Fibroblast of the aortic adventitia (primary cell): ENCODE measurements around the gene CDH12. TPM values are rescaled to one million over a fixed set of nuclear protein-coding genes. Genes with fewer than 3 reads are reported as not detected.
A peak's percentile ranks its signal among the peaks of the same experiment; 100 is the strongest.

Source experiments
- DNase-seq: peaks from one replicate; pipeline ENCODE4 v3.0.0-alpha.2; 2010; ENCODE audit warnings: low read depth
- H3K4me3 ChIP-seq: 2 replicates; pipeline ENCODE4 v1.5.1; 2011; ENCODE audit warnings: low read depth, mild to moderate bottlenecking, control low read depth, low read length, moderate library complexity
- total RNA-seq: library from RNA; depleted of rRNA; stranded (reverse); fragments of >200 nt; gene quantifications from 2 replicates; pipeline ENCODE4 v1.2.3, GENCODE V29; 2012; ENCODE audit warnings: low replicate concordance
- TF ChIP-seq, protein P1 (sequence below): IDR thresholded peaks from 2 replicates; pipeline ENCODE4 v1.5.1; 2011; ENCODE audit warnings: mild to moderate bottlenecking, low read length, control low read depth, inconsistent platforms; ENCODE audit not compliant: insufficient read depth

The CDH12 gene
- total RNA-seq, 1 donor: 0.09 TPM

DNA sequence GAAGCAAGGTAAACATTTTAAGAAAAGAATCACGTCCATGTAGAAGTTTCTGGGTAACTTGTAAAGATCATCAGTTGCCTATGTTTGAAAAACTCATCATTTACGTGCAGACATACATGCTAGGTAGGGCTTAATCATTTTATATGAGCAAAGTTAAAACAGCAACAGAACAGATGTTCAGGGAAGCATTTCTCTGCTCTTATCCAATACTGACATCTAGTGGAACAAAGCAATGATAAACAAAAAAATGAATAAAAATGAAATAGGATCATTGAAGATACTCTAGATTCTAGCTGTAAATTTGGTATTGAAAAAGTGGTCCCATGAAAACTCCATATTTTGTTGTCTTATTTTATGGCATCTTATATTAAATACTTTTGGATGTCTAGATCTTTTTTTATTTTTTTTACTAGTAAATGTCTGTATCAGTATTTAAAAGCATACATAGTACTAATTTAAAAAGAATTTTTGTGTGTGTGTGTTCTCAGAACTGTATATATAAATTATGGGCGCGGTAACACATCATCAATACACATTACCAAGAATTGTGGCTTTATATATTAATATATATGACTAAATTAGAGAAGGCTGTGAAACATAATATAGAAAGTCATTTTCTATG lies 1050.2 kb downstream of the CDH12 start:
- H3K4me3 ChIP-seq: no peak overlapping the region
- DNase-seq: peak; percentile 40
- TF ChIP-seq, protein P1, sequence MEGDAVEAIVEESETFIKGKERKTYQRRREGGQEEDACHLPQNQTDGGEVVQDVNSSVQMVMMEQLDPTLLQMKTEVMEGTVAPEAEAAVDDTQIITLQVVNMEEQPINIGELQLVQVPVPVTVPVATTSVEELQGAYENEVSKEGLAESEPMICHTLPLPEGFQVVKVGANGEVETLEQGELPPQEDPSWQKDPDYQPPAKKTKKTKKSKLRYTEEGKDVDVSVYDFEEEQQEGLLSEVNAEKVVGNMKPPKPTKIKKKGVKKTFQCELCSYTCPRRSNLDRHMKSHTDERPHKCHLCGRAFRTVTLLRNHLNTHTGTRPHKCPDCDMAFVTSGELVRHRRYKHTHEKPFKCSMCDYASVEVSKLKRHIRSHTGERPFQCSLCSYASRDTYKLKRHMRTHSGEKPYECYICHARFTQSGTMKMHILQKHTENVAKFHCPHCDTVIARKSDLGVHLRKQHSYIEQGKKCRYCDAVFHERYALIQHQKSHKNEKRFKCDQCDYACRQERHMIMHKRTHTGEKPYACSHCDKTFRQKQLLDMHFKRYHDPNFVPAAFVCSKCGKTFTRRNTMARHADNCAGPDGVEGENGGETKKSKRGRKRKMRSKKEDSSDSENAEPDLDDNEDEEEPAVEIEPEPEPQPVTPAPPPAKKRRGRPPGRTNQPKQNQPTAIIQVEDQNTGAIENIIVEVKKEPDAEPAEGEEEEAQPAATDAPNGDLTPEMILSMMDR: peak; percentile 59

DNA sequence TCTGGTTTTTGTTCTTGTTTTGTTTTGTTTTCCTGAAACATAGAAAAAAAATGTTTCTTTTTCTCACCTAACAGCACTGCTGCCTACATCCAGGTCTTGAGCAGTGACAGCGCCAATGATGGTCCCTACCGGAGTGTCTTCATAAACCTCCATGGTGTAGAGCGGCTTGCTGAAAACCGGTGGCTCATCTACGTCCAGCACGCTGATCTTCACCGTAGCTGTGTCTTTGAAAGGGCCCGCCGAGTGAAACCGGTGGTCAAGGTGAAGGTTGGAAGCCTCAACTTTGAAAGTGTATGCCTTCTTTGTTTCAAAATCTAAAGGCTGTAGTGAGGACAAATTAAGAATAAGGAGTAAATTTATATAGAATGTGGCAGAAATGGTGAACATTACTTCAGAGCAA lies 1051.0 kb downstream of the CDH12 start:
- TF ChIP-seq, protein P1: no peak
- DNase-seq: no peak

DNA sequence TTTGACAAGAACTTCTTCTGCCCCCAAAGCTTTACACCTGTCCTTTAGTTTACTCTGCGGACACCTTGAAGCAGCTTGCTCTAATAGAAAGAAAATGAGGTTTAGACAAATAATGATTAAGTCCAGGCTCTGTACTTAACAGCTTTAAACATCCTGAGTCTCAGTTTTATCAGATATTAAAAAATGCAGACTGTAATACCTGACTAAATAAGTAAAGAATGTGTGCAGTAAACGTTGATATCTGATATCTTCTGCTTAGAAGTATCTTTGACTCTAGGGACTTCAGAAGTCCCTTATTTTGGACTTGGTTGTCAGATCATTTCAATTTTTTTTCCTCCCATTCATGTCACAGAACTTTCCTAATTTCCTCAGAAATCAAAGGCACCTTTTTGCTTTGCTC lies 1060.4 kb downstream of the CDH12 start:
- no peak for DNase-seq
- no peak overlapping the region for H3K4me3 ChIP-seq
- TF ChIP-seq, protein P1: no peak

More for the DNA sequence above, 1051.0 kb downstream of the CDH12 start:
- no peak overlapping the region for H3K4me3 ChIP-seq

DNA sequence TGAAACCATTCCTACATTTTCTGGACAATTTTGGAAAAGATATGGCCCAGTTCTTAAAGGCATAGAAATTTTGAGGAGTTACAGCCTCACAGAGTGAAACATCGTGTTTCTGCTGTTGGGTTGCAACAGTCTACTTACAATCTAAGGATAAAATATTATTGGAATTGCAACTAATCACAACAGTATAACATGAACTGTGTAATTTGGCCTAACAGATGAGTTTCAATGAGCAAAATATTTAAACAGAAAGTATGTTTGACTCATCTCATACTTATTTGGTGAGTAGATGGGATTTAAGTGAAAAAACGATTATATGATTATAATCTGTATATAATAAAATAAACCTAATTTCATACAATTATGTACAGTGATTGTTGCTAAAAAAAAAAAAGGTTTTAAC lies 1061.8 kb downstream of the CDH12 start:
- no peak for DNase-seq
- TF ChIP-seq, protein P1: no peak
- H3K4me3 ChIP-seq: no peak overlapping the region

DNA sequence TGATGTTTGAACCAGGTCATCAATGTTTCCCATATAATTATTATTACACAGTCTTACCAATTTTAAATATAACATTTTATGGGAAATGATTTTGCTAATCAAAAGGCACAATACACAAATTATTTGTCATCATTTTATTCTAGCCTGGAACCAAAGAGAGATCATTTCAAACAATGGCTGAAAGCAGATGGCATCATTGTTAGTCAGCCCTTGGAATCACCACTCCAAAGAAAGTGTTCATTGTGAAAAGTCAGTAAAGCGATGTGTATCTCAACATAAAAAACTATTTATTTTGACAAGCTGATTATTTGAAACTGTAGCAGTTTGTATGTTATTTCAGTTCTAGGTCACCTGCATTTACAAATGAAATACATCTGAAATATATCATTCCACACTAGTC lies 1068.7 kb downstream of the CDH12 start:
- TF ChIP-seq, protein P1: no peak
- no peak for DNase-seq
- no peak overlapping the region for H3K4me3 ChIP-seq

DNA sequence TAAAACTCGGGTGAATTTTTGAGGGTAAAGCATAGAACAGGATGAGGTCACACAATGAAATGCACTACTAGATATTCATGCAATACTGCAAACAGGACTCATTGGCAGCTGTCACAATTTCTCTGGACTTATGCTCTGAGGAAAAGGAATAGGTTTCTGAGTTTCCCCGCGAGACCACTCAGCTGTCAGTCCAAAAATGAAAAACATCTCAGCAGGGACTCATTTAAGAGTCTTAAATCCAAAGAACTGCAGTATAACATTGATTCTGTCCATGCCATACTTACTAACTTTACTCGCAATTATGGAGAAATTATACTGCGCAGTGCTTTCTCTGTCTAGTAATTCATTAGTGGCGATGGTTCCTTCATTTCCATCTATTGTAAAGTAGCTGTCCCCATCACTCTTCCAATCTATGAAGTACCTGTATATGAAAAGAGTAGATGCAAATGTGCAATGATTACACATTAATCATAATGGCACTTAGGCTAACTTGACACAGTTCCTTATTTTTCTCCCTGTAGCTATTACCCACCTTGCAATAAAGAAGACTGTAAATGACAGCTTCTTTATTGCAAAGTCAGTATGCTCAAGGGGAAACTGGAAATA lies 1070.0 kb downstream of the CDH12 start:
- DNase-seq: no peak
- TF ChIP-seq, protein P1: no peak
- no peak overlapping the region for H3K4me3 ChIP-seq
